ENCODE data around the gene ASB2. TPM values are rescaled to one million over a fixed set of nuclear protein-coding genes. Genes with fewer than 3 reads are reported as not detected.

Gene ASB2
- total RNA-seq, 1 donor from 2014 or later, result 16.2 TPM

DNA sequence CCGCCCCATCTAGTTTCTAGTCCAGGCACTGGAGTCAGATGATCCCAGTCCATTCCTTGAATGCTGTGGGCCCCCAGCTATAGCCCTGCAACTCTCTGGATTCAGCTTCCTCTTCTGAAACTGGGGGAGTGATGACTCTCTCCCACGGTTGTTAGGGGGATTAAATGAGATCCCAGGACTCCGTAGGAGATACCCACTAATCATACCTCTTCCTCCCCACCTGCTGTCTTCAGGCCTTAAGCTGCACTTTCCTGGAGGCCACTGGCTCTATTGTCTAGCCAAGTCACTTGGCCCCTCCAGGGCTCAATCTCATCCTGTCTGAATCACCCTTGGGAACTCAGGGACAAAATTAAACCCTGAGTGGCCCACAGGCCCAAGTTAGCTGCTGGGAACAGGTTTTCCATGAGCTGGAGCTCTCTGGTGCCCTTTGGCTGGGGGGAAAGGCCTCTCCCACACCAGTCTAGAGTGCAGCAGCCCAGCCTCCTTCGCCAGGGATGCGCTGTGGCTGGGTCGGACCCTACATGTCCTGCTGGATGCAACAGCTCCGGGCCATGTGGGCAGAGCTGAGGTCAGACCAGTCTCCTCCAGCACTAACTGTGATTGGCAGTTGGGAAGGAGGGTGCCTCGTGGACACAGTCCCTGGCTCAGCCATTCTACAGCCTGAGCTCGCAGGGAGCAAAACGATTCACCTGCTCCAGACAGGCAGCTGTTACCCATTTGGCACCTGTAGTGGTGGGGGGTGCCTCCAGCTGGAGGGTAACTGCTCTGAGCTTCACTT lies 6.0 kb upstream of the ASB2 start:
- Histone ChIP-seq H3K36me3 (ENCODE audit: control insufficient read depth in 3 of 3, insufficient read depth in 3 of 3, low read length in 3 of 3) (no peaks in the 10 kb centered on the region), H3K9me3 (ENCODE audit: control insufficient read depth in 3 of 3, low read length in 3 of 3) (no peaks in the 10 kb centered on the region), H3K4me1 (ENCODE audit: control insufficient read depth in 3 of 3, insufficient read depth in 3 of 3, low read length in 3 of 3) (peaks cover 77 to 93% (median 88%) of the 10 kb centered on the region in 3 donors), H3K4me3 (ENCODE audit: low read length in 3 of 3) (peak overlapping the region; percentile 41 to 57 (median 47)), H3K9ac (ENCODE audit: low read depth in 1 of 3, low read length in 3 of 3) (peak overlapping the region; percentile 64 to 84 (median 65)), H3K27me3 (ENCODE audit: control insufficient read depth in 3 of 3, insufficient read depth in 3 of 3, low read length in 3 of 3) (no peaks in the 10 kb centered on the region), H3K27ac (ENCODE audit: low read depth, low read length) (peak overlapping the region; percentile 99)

GRCh38 chr14:93981316-93982229 lies 5.2 kb upstream of the ASB2 start:
- Histone ChIP-seq H3K36me3 (ENCODE audit: control insufficient read depth in 3 of 3, insufficient read depth in 3 of 3, low read length in 3 of 3) (no peaks in the 10 kb centered on the region), H3K9me3 (ENCODE audit: control insufficient read depth in 3 of 3, low read length in 3 of 3) (no peaks in the 10 kb centered on the region), H3K27me3 (ENCODE audit: control insufficient read depth in 3 of 3, insufficient read depth in 3 of 3, low read length in 3 of 3) (no peaks in the 10 kb centered on the region), H3K4me3 (ENCODE audit: low read length in 3 of 3) (peak overlapping the region; percentile 41 to 60 (median 47)), H3K27ac (ENCODE audit: low read depth, low read length) (peak overlapping the region; percentile 99), H3K4me1 (ENCODE audit: control insufficient read depth in 3 of 3, insufficient read depth in 3 of 3, low read length in 3 of 3) (peaks cover 82 to 95% (median 91%) of the 10 kb centered on the region in 3 donors), H3K9ac (ENCODE audit: low read depth in 1 of 3, low read length in 3 of 3) (peak overlapping the region; percentile 64 to 84 (median 65))

- H3K27me3 ChIP-seq (ENCODE audit: control insufficient read depth in 3 of 3, insufficient read depth in 3 of 3, low read length in 3 of 3), result no peaks in the 10 kb centered on the region
- H3K36me3 ChIP-seq (ENCODE audit: control insufficient read depth in 3 of 3, insufficient read depth in 3 of 3, low read length in 3 of 3), result peaks cover 0 to 3% (median 0%) of the 10 kb centered on the region in 3 donors
- no peaks in the 10 kb centered on the region for H3K9me3 ChIP-seq (ENCODE audit: control insufficient read depth in 3 of 3, low read length in 3 of 3)
- H3K4me3 ChIP-seq (ENCODE audit: low read length in 3 of 3), result peak overlapping the region; percentile 40 to 60 (median 47)
- H3K27ac ChIP-seq (ENCODE audit: low read depth, low read length), result peak overlapping the region; percentile 99
- peaks cover 79 to 93% (median 84%) of the 10 kb centered on the region in 3 donors for H3K4me1 ChIP-seq (ENCODE audit: control insufficient read depth in 3 of 3, insufficient read depth in 3 of 3, low read length in 3 of 3)
- H3K9ac ChIP-seq (ENCODE audit: low read depth in 1 of 3, low read length in 3 of 3), result peak overlapping the region; percentile 64 to 84 (median 83)
Measured at GRCh38 chr14:93980456-93981201, 4.3 kb upstream of the ASB2 start.

GRCh38 chr14:93978735-93979134 lies 2.4 kb upstream of the ASB2 start:
- peaks cover 70 to 95% (median 75%) of the 10 kb centered on the region in 3 donors for H3K4me1 ChIP-seq (ENCODE audit: control insufficient read depth in 3 of 3, insufficient read depth in 3 of 3, low read length in 3 of 3)
- H3K4me3 ChIP-seq (ENCODE audit: low read length in 3 of 3), result peak overlapping the region in 2 of 3 donors; percentile 11 to 22
- no peaks in the 10 kb centered on the region for H3K27me3 ChIP-seq (ENCODE audit: control insufficient read depth in 3 of 3, insufficient read depth in 3 of 3, low read length in 3 of 3)
- H3K9ac ChIP-seq (ENCODE audit: low read depth in 1 of 3, low read length in 3 of 3), result peak overlapping the region; percentile 35 to 64 (median 45)
- no peaks in the 10 kb centered on the region for H3K9me3 ChIP-seq (ENCODE audit: control insufficient read depth in 3 of 3, low read length in 3 of 3)
- H3K36me3 ChIP-seq (ENCODE audit: control insufficient read depth in 3 of 3, insufficient read depth in 3 of 3, low read length in 3 of 3), result peaks cover 0 to 17% (median 0%) of the 10 kb centered on the region in 3 donors
- peak overlapping the region; percentile 99 for H3K27ac ChIP-seq (ENCODE audit: low read depth, low read length)

DNA sequence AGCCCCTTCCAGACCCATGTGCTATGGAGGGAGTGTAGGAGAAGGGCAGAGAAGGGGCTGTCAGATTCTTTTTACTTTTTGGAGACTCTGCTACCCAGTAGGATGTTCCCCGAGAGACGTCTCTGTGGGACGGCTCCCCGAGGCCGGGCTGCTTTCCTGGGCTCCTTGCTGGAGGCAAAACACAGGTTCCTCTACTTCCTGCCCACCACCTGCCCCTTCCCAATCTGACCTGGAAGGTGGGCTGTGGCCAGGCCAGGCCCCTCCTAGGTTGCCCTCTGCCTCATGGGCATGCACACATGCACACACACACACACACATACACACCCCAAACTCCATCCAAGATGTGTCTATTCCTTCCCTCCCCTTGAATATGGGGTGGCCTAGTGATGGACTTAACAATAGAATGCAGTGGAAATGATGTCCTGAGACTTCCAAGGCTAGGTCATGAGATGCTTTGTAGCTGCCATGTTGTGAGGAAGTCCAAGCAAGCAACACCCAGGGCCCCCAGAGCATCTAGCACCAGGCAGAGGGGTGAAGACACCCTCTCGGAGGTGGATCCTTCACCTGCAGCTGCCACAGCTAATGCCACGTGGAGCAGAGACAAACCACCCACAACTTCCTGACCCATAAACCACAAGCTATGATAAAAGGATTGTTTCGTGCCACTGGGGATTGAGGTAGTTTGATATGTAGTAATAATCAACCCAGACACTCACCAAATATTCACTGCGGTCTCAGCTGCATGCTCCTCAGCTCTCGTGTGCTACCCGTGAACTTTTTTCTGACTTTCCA lies 1.6 kb upstream of the ASB2 start:
- peaks cover 69 to 95% (median 75%) of the 10 kb centered on the region in 3 donors for H3K4me1 ChIP-seq (ENCODE audit: control insufficient read depth in 3 of 3, insufficient read depth in 3 of 3, low read length in 3 of 3)
- H3K36me3 ChIP-seq (ENCODE audit: control insufficient read depth in 3 of 3, insufficient read depth in 3 of 3, low read length in 3 of 3), result peaks cover 0 to 23% (median 0%) of the 10 kb centered on the region in 3 donors
- H3K9me3 ChIP-seq (ENCODE audit: control insufficient read depth in 3 of 3, low read length in 3 of 3), result no peaks in the 10 kb centered on the region
- H3K27ac ChIP-seq (ENCODE audit: low read depth, low read length), result peak overlapping the region; percentile 99
- H3K27me3 ChIP-seq (ENCODE audit: control insufficient read depth in 3 of 3, insufficient read depth in 3 of 3, low read length in 3 of 3), result no peaks in the 10 kb centered on the region
- H3K9ac ChIP-seq (ENCODE audit: low read depth in 1 of 3, low read length in 3 of 3), result peak overlapping the region; percentile 36 to 100 (median 85)
- H3K4me3 ChIP-seq (ENCODE audit: low read length in 3 of 3), result peak overlapping the region in 2 of 3 donors; percentile 45 to 87

GRCh38 chr14:93977171-93977570 lies 801 bp upstream of the ASB2 start:
- H3K4me3 ChIP-seq (ENCODE audit: low read length in 3 of 3), result peak overlapping the region; percentile 87 to 94 (median 89)
- H3K27ac ChIP-seq (ENCODE audit: low read depth, low read length), result peak overlapping the region; percentile 99
- H3K9me3 ChIP-seq (ENCODE audit: control insufficient read depth in 3 of 3, low read length in 3 of 3), result no peaks in the 10 kb centered on the region
- H3K4me1 ChIP-seq (ENCODE audit: control insufficient read depth in 3 of 3, insufficient read depth in 3 of 3, low read length in 3 of 3), result peaks cover 69 to 95% (median 75%) of the 10 kb centered on the region in 3 donors
- peaks cover 0 to 28% (median 0%) of the 10 kb centered on the region in 3 donors for H3K36me3 ChIP-seq (ENCODE audit: control insufficient read depth in 3 of 3, insufficient read depth in 3 of 3, low read length in 3 of 3)
- H3K27me3 ChIP-seq (ENCODE audit: control insufficient read depth in 3 of 3, insufficient read depth in 3 of 3, low read length in 3 of 3), result no peaks in the 10 kb centered on the region
- H3K9ac ChIP-seq (ENCODE audit: low read depth in 1 of 3, low read length in 3 of 3), result peak overlapping the region; percentile 85 to 100 (median 95)

- H3K27ac ChIP-seq (ENCODE audit: low read depth, low read length), result peak overlapping the region; percentile 99
- H3K9ac ChIP-seq (ENCODE audit: low read depth in 1 of 3, low read length in 3 of 3), result peak overlapping the region; percentile 85 to 100 (median 95)
- no peaks in the 10 kb centered on the region for H3K9me3 ChIP-seq (ENCODE audit: control insufficient read depth in 3 of 3, low read length in 3 of 3)
- peak overlapping the region; percentile 87 to 94 (median 89) for H3K4me3 ChIP-seq (ENCODE audit: low read length in 3 of 3)
- no peaks in the 10 kb centered on the region for H3K27me3 ChIP-seq (ENCODE audit: control insufficient read depth in 3 of 3, insufficient read depth in 3 of 3, low read length in 3 of 3)
- peaks cover 0 to 28% (median 2%) of the 10 kb centered on the region in 3 donors for H3K36me3 ChIP-seq (ENCODE audit: control insufficient read depth in 3 of 3, insufficient read depth in 3 of 3, low read length in 3 of 3)
- peaks cover 67 to 93% (median 73%) of the 10 kb centered on the region in 3 donors for H3K4me1 ChIP-seq (ENCODE audit: control insufficient read depth in 3 of 3, insufficient read depth in 3 of 3, low read length in 3 of 3)
Measured at GRCh38 chr14:93975791-93976476, 436 bp downstream of the ASB2 start.

- no peaks in the 10 kb centered on the region for H3K27me3 ChIP-seq (ENCODE audit: control insufficient read depth in 3 of 3, insufficient read depth in 3 of 3, low read length in 3 of 3)
- H3K9ac ChIP-seq (ENCODE audit: low read depth in 1 of 3, low read length in 3 of 3), result peak overlapping the region; percentile 85 to 100 (median 95)
- H3K27ac ChIP-seq (ENCODE audit: low read depth, low read length), result peak overlapping the region; percentile 99
- no peaks in the 10 kb centered on the region for H3K9me3 ChIP-seq (ENCODE audit: control insufficient read depth in 3 of 3, low read length in 3 of 3)
- H3K36me3 ChIP-seq (ENCODE audit: control insufficient read depth in 3 of 3, insufficient read depth in 3 of 3, low read length in 3 of 3), result peaks cover 5 to 31% (median 6%) of the 10 kb centered on the region in 3 donors
- peak overlapping the region; percentile 87 to 94 (median 89) for H3K4me3 ChIP-seq (ENCODE audit: low read length in 3 of 3)
- peaks cover 68 to 93% (median 74%) of the 10 kb centered on the region in 3 donors for H3K4me1 ChIP-seq (ENCODE audit: control insufficient read depth in 3 of 3, insufficient read depth in 3 of 3, low read length in 3 of 3)
Measured at GRCh38 chr14:93974833-93975232, 1.5 kb downstream of the ASB2 start.

All from skeletal muscle tissue (tissue), 4 donors.